ENCODE data around the gene IFNA8. TPM values are rescaled to one million over a fixed set of nuclear protein-coding genes. Genes with fewer than 3 reads are reported as not detected.
"Not testable (repeated sequence)": the region's sequence is repeated elsewhere in the genome, so short reads cannot be mapped to it uniquely, and the experiment has no call there.

Gene IFNA8
- not detected for polyA plus RNA-seq (2013, experiment 1 of 2; ENCODE audit: insufficient read length)
- not detected for polyA plus RNA-seq (2013, experiment 2 of 2; ENCODE audit: insufficient read length)

DNA sequence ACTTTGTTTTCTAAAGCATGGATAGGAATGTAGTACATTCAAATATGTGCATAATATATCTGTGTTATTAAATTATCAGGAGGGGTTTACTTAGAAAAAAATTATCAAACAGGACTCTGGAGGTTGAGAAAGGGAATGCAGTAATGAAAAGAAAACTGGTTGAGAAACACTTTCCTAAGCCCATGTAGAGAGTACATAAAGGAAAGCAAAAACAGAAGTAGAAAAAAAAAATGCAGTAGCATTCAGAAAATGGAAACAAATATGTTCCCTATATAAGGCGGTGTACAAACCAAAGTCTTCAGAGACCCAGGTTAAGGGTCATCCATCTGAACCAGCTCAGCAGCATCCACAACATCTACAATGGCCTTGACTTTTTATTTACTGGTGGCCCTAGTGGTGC lies at the start of gene IFNA8:
IFNA8 (plus strand) TSS at position 301 of the 400 bp plus-strand sequence; CDS start at position 361, 60 bp downstream.
- no peak for DNase-seq

DNA sequence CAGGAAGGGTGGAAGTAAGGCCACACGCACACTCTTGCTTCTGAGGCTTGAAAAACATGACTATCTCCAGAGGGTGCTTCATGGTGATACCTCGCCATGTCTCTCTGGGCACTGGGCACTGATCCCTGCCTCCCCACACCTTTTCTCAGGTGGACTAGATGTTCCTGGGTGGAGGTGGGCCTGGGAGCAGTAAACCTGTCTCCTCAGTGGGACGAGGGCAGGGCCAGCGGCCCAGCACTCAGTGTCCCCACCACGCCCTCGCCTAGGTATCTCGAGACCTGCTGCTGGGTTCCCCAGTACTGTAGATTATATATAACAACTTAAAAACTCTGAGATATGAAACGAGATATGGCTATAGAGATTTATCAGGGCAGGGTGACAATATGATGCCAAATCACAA lies 46.6 kb upstream of the IFNA8 start:
- DNase-seq, result no peak

DNA sequence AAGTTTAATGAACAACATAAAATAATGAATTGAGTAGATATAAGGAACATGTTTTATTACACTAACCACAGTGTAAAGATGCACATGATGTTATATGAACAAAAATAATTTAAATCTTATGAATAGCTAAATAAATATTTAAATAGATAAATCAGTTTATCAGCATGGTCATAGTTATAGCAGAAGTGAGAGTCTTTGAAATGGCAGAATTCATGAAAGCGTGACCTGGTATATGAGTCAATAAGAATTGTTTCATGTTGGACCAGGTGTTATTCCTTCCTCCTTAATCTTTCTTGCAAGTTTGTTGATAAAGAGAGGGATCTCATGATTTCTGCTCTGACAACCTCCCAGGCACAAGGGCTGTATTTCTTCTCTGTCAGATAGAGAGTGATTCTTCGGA lies 41.7 kb upstream of the IFNA8 start:
- not testable (repeated sequence) for DNase-seq

GRCh38 chr9:21367957-21368356 lies 41.0 kb upstream of the IFNA8 start, which contains the start of gene IFNA13:
IFNA13 (minus strand) TSS chr9:21368057; CDS start chr9:21368010, 47 bp downstream.
- no peak for DNase-seq

DNA sequence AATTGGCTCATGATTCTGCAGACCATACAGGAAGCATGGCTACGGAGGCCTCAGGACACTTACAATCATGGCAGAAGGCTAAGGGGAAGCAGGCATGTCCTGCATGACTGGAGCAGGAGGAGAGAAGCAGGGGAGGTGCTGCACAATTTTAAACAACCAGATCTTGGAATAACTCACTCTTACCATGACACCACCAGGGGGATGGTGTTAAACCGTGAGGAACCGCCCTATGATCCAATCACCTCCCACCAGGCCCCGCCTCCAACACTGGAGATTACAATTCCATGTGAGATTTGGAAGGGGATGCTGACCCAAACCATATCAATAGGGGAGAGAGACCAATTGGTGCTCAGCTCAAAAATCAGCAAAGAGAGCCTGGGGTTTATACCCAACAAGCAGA lies 37.5 kb upstream of the IFNA8 start:
- DNase-seq, result not testable (repeated sequence)

DNA sequence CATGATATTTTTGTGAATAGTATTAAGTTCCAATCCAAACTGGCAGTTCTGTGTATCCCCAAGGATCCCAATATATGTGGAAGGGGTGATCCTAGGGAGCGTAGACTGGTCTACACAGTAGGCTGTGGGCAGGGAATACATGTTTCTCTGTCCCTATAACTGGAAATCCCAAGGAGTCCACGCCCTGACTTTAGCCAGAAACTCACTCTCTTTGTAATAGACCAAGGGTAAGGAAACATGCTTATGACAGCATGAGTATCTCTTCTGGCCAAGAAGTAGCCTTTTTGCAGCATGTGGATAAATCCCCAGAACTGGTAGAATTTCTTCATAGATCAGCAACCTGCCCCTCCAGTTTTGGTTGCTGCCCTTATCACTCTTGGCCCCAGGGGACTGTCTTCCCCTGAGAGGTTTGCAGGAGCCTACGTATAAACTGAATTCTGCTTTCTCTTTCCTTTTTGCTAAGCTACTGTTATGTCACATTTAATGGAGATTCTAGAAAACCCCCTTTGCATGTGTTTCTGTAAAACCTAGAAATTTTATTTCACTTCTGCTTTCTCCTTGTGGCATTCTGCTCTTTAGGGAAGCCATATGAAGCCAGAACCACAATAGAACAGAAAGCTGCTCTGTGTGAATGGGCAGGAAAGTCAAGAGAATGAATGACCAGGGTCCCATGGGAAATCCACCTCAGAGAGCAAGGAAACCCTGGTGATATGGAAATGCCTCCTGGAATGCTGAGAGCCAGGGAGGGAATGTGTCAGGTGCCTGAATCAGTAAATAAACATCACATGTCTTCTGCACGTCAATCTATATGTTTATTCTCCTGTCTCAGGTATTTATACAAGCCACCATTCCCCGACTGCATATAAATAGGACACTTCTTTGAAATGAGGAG lies 27.2 kb upstream of the IFNA8 start:
- DNase-seq, result peak; percentile 10

GRCh38 chr9:21383627-21384026 lies 25.3 kb upstream of the IFNA8 start:
- DNase-seq, result no peak

- DNase-seq, result no peak
These were observed 23.7 kb upstream of the IFNA8 start, which contains the start of gene IFNA2 for GRCh38 chr9:21385131-21385670. IFNA2 (minus strand) TSS chr9:21385398; CDS start chr9:21385329, 69 bp downstream.

DNA sequence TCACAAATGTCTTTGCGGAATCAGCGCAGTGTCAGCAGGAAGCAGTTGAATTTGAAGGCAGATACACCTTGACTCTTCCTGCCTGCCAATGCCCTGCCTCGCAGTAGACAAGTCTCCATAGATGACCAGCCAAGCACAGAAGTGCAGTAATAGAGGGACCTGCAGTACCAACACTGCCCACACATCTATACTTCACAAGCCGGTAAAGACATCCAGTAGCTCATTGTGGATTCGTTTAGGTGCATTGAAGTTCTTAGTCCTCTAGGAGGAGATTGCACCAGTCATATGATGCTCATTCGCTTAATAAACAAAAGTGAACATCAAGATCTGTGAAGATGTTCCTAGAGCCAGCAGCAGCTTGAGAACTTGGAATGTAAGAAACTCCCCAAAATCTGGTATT lies 16.6 kb upstream of the IFNA8 start:
- DNase-seq, result peak; percentile 11

DNA sequence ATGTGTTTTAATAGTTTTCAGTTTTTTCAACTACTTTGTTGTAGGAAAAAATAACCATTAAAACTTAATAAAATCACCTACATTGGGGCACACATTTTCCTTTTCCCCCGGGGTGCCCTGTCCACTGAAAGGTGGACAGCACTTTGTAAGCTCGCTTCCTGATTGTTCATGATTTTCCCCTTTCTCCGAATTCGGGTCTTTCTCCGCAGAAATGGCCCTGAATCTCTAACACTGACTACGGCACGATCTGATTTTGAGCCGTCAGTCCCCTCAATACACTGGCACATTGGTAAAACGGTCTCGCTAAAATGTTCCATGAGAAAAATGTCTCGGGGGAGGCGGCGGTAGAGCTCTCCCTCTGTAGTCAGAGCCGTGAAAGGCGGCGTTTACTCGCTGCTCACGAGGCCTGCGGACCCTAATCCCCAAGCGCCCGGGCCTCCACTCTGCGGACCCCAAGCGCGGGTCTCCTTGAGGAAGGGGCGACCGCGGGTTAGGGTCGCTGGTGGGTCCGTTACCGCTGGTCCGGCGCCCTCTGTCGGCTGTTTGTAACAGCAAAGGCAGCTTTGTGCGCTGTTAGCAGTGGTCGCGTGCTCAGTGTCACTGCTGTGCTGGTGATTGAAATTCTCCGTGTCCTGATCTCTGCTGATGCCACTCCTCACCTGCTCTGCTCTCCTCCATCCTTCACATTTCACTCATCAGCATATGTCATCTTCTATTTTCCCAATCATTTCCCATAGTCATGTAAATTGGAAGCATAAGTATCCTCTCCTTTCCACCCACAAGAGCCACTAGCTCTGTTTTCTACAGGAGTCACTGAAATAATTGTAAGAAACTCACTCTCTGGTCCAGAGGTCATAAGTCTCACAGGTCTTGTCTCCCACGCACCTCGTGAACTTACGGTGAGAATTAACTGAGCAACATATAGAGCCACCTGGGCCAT lies 12.9 kb upstream of the IFNA8 start:
- DNase-seq, result peak; percentile 25

- no peak for DNase-seq
These were observed 9.9 kb upstream of the IFNA8 start for GRCh38 chr9:21398955-21399489.

- no peak for DNase-seq
These were observed 9.0 kb upstream of the IFNA8 start for GRCh38 chr9:21399956-21400355.

GRCh38 chr9:21402386-21403251 lies 6.3 kb upstream of the IFNA8 start:
- DNase-seq, result no peak

DNA sequence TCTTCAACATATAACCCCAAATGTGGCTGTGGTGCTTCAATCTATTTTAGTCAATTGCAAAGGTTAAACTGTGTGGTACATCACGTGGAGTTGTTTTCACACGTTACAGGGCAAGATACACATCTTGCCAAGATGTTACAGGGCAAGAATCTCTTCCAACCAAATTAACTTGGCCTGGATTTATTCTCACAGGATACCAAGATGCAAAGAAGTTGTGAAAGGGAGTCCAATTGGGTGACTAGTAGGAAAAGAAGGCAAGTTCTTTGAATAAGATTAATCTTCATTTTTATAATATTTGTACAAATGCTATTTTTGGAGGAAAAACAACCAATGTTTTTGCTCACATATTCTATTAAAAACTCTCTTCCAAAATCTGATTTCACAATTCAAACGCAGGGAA lies 4.8 kb upstream of the IFNA8 start:
- peak; percentile 13 for DNase-seq

- DNase-seq, result no peak
These were observed 3.2 kb downstream of the IFNA8 start for GRCh38 chr9:21412107-21412506.

GRCh38 chr9:21413151-21413550 lies 4.2 kb downstream of the IFNA8 start:
- DNase-seq, result no peak

DNA sequence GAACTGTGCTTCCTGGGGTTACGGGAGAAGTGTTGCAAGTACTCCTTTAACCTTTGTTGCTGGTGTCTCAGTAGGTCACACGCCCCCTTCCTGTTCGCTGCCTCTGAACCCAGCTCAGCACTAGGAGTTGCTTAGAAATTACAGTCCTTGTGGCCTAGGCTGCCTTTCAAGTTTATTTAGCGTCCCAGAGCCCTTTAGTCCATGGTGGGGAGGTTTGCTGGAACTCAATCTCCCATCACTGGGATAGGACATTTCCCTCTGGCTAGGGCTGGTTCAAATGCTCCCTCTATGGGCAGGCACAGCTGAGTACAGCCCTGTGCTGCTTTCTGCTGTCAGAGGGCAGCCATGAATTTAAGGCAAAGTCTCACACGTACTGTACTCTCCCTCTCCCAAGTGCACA lies 4.7 kb downstream of the IFNA8 start:
- no peak for DNase-seq

GRCh38 chr9:21414220-21414940 lies 5.5 kb downstream of the IFNA8 start:
- DNase-seq, result no peak

DNA sequence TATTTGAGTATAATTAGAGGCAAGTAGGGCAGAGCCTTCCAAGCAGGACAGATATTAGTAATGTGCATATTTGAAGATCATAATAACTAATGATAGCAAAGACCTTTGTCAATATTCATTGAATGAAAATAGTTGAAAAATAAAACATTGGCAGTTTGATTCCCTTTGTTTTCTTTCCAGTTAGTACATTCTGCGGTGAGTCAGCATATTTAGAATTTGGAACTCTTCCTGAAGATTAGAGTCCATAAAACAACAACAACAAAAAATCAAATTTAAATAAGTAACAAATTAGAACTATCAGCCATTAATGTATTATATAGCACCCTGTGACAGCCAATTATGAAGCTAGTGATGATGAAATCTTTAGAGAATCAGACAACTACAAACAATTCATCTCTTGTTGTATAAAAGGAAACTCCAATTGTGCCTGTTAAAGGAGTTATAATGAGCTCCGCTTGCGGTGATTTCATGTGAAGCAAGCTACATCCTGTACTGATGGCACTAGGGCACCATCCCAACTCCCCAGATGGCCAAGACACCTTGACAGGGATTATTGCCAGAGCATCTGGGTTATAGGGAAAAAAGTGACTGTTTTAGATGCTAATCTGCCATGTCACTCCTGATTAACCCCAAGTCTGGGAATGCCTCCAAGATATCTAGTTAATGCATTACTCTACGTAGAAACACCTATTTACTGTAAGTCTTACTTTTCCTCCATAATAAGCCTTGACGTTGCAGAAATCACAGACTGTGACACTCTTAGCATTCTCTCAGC lies 6.8 kb downstream of the IFNA8 start:
- DNase-seq, result no peak

- DNase-seq, result no peak
These were observed 19.3 kb downstream of the IFNA8 start for GRCh38 chr9:21428235-21428634.

Measured in fibroblast of skin of back (primary cell).